ENCODE data around the gene OR5L2.

Gene OR5L2

GRCh38 chr11:55795256-55795655, 31.8 kb upstream of the OR5L2 start, which contains the start of gene OR5D14:
Gene OR5D14, plus strand, starts transcription at chr11:55795556. Its CDS starts 0 bp downstream, at chr11:55795556.
- Histone ChIP-seq H3F3A (ENCODE audit: insufficient read depth, low read length) (no peaks in the 10 kb centered on the region), H3K27me3 (ENCODE audit: insufficient read depth, low read length) (no peaks in the 10 kb centered on the region), H3K9me2 (ENCODE audit: low read depth, low read length) (no peaks in the 10 kb centered on the region), H3K4me3 (ENCODE audit: low read depth, low read length, poor library complexity, severe bottlenecking) (no peak within 1 kb of the TSS), H3K9me3 (ENCODE audit: low read length) (no peaks in the 10 kb centered on the region), H4K20me1 (ENCODE audit: insufficient read depth, low read length) (no peaks in the 10 kb centered on the region), H3K9ac (ENCODE audit: low read length) (no peak within 1 kb of the TSS), H3K27ac (ENCODE audit: low read depth, low read length, poor library complexity, severe bottlenecking) (no peak within 1 kb of the TSS), H3K36me3 (ENCODE audit: insufficient read depth, low read length) (no peaks in the 10 kb centered on the region), H3K79me2 (ENCODE audit: insufficient read depth, low read length) (no peaks in the 10 kb centered on the region), H3K4me2 (ENCODE audit: low read length) (no peak within 1 kb of the TSS), H2AFZ (ENCODE audit: low read length) (no peak within 1 kb of the TSS), H3K4me1 (ENCODE audit: insufficient read depth, low read length, severe bottlenecking) (no peaks in the 10 kb centered on the region)
- TF ChIP-seq, protein P1, sequence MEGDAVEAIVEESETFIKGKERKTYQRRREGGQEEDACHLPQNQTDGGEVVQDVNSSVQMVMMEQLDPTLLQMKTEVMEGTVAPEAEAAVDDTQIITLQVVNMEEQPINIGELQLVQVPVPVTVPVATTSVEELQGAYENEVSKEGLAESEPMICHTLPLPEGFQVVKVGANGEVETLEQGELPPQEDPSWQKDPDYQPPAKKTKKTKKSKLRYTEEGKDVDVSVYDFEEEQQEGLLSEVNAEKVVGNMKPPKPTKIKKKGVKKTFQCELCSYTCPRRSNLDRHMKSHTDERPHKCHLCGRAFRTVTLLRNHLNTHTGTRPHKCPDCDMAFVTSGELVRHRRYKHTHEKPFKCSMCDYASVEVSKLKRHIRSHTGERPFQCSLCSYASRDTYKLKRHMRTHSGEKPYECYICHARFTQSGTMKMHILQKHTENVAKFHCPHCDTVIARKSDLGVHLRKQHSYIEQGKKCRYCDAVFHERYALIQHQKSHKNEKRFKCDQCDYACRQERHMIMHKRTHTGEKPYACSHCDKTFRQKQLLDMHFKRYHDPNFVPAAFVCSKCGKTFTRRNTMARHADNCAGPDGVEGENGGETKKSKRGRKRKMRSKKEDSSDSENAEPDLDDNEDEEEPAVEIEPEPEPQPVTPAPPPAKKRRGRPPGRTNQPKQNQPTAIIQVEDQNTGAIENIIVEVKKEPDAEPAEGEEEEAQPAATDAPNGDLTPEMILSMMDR (IDR thresholded peaks at IDR 0.05; ENCODE audit: low read length), result no peak
- TF ChIP-seq EZH2 (IDR thresholded peaks at IDR 0.05; ENCODE audit: borderline replicate concordance, low read length), result no peak

DNA sequence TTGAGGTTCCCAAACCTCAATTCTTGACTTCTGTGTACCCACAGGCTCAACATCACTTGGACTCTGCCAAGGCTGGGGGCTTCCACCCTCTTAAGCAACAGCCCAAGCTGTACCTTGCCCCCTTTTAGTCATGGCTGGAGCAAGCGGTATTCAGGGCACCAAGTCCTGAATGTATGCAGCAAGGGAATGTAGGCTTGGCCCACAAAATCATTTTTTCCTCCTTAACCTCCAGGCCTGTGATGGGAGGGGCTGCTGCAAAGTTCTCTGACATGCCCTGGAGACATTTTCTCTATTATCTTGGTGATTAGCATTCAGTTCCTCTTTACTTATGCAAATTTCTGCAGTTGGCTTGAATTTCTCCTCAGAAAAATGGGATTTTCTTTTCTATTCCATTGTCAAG, 20.8 kb upstream of the OR5L2 start:
- no peak for TF ChIP-seq EZH2 (IDR thresholded peaks at IDR 0.05; ENCODE audit: borderline replicate concordance, low read length)
- TF ChIP-seq, protein P1 (IDR thresholded peaks at IDR 0.05; ENCODE audit: low read length), result no peak
- Histone ChIP-seq H3K9me3 (ENCODE audit: low read length) (no peaks in the 10 kb centered on the region), H3F3A (ENCODE audit: insufficient read depth, low read length) (no peaks in the 10 kb centered on the region), H3K27me3 (ENCODE audit: insufficient read depth, low read length) (no peaks in the 10 kb centered on the region), H3K4me3 (ENCODE audit: low read depth, low read length, poor library complexity, severe bottlenecking) (no peak overlapping the region), H3K36me3 (ENCODE audit: insufficient read depth, low read length) (no peaks in the 10 kb centered on the region), H3K4me2 (ENCODE audit: low read length) (no peak overlapping the region), H3K4me1 (ENCODE audit: insufficient read depth, low read length, severe bottlenecking) (no peaks in the 10 kb centered on the region), H3K9me2 (ENCODE audit: low read depth, low read length) (no peaks in the 10 kb centered on the region), H2AFZ (ENCODE audit: low read length) (no peak overlapping the region), H3K79me2 (ENCODE audit: insufficient read depth, low read length) (no peaks in the 10 kb centered on the region), H3K27ac (ENCODE audit: low read depth, low read length, poor library complexity, severe bottlenecking) (no peak overlapping the region), H3K9ac (ENCODE audit: low read length) (no peak overlapping the region), H4K20me1 (ENCODE audit: insufficient read depth, low read length) (no peaks in the 10 kb centered on the region)

DNA sequence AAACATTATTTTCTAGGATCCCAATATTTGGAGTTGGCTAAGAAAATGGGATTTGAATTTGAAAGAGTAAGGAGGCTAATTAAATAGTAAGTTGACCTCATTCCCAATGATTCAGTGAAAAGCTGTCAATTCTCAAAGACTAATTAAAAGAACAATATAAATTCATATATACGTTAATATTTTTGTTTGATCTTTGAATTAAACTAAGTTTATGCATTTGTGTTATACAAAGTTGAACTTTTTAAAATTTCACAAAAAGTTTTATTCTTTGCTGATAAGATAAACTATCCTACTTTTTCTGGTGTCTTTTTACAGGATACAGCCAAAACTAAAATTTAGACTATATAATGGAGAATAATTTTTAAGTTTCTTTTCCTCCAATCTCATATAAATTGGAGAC, 16.0 kb upstream of the OR5L2 start, which contains the start of gene OR5L1:
Gene OR5L1, plus strand, starts transcription at position 301 of the 400 bp plus-strand sequence. CDS start 100 bp downstream, outside the sequence.
- H3K36me3 ChIP-seq (ENCODE audit: insufficient read depth, low read length), result no peaks in the 10 kb centered on the region

More for the DNA sequence above, 16.0 kb upstream of the OR5L2 start, which contains the start of gene OR5L1:
- H3K9ac ChIP-seq (ENCODE audit: low read length), result no peak within 1 kb of the TSS
- H3K4me3 ChIP-seq (ENCODE audit: low read depth, low read length, poor library complexity, severe bottlenecking), result no peak within 1 kb of the TSS
- no peaks in the 10 kb centered on the region for H3K27me3 ChIP-seq (ENCODE audit: insufficient read depth, low read length)
- H3K4me2 ChIP-seq (ENCODE audit: low read length), result no peak within 1 kb of the TSS
- no peak within 1 kb of the TSS for H3K27ac ChIP-seq (ENCODE audit: low read depth, low read length, poor library complexity, severe bottlenecking)
- H3K9me3 ChIP-seq (ENCODE audit: low read length), result no peaks in the 10 kb centered on the region
- H2AFZ ChIP-seq (ENCODE audit: low read length), result no peak within 1 kb of the TSS
- no peaks in the 10 kb centered on the region for H3K9me2 ChIP-seq (ENCODE audit: low read depth, low read length)
- no peaks in the 10 kb centered on the region for H3F3A ChIP-seq (ENCODE audit: insufficient read depth, low read length)
- TF ChIP-seq, protein P1 (IDR thresholded peaks at IDR 0.05; ENCODE audit: low read length), result no peak
- no peak for TF ChIP-seq EZH2 (IDR thresholded peaks at IDR 0.05; ENCODE audit: borderline replicate concordance, low read length)
- no peaks in the 10 kb centered on the region for H3K4me1 ChIP-seq (ENCODE audit: insufficient read depth, low read length, severe bottlenecking)
- H3K79me2 ChIP-seq (ENCODE audit: insufficient read depth, low read length), result no peaks in the 10 kb centered on the region
- no peaks in the 10 kb centered on the region for H4K20me1 ChIP-seq (ENCODE audit: insufficient read depth, low read length)
